HuH-7 (cell line): ENCODE results near the gene RUNX1.

ENCODE experiments used
- DNase-seq: peaks from one replicate; pipeline ENCODE4 v3.0.0; 2011; ENCODE audit warnings: low spot score

The RUNX1 gene

GRCh38 chr21:34825101-34825500, 224.0 kb downstream of the RUNX1 start:
- no peak for DNase-seq

- DNase-seq, result no peak
These were observed 224.8 kb downstream of the RUNX1 start for GRCh38 chr21:34824314-34824713.

- DNase-seq, result no peak
These were observed 226.2 kb downstream of the RUNX1 start for GRCh38 chr21:34822942-34823341.

DNA sequence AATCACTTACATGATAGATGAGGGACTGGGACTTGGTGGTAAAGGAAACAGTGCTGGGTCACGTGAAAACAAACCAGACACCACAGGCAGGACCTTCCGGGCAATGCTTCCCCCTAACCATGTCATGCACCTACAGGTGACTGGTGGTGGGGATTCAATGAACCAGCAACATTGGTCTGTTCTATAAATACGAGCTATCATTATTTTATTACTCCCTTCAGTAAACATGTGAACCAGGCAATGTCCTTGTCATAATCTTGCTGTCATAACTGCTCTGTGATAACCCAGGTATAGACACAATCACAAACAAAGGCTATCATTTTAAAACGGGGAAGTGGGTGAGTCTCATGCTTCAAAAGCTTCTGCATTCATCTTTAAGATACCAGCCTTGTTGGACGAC, 226.9 kb downstream of the RUNX1 start:
- no peak for DNase-seq

DNA sequence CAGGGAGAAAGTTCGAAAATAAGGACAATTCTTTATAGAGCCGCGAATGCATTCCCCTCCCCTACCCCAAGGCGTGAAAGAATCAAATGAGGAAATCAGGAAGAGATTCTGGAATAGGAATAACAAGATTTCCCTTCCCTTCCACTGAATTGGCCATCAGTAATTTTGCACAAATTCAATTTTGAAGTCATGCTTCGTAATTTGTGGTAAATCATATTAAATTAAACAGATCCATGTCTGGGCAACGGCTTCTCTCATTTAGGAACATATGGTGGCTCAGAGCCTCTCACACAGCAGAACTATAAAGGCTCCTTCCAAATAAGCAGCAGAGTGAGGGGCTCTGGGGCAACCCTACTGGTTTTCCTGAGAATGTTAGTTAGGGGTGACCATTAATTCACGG, 227.4 kb downstream of the RUNX1 start:
- DNase-seq, result no peak

DNA sequence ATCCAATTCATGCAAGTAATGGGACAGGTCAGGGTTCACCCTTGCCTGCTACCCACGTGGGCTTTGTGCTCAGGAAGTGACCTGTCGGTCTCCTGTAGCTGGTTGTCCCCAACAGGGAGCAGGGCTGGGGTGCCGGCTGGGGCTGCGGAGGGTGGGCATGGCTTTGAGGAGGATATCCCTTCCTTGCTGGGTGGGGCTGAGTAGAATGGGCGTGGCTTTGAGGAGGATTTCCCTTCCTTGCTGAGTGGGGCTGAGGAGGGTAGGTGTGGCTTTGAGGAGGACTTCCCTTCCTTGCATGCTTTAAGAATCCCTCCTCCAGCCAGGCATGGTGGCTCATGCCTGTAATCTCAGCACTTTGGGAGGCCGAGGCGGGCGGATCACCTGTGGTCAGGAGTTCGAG, 229.1 kb downstream of the RUNX1 start:
- no peak for DNase-seq

DNA sequence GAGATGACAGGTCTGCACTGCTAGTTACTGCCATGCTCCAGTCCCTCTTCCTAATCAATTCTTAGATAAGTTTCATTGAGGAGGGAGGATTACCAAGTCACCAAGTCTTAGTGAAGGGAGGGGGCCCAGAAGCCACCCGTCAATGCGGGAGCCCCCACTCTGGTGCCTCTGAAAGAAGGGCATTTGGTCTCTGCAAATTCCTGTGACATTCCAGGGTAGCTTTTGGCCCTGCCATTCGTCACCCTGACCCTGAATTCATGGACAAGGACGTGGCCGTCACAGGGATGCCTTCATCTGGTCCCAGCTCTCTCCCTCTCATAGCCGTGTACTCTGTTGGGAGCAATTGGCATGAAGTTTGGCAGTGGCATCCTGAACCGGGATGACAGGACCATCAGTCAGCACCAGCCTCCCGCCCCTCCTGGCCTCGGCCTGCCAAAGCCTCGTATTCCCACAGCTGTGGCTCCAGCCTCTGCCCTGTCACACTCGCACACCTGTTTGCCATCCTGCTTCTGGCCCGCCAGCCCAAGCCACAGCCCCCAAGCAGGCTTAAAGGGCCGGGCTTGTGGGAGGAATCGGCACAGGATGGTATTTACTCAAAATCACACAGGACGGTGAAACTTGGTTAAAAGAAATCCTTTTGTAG, 229.6 kb downstream of the RUNX1 start:
- no peak for DNase-seq

DNA sequence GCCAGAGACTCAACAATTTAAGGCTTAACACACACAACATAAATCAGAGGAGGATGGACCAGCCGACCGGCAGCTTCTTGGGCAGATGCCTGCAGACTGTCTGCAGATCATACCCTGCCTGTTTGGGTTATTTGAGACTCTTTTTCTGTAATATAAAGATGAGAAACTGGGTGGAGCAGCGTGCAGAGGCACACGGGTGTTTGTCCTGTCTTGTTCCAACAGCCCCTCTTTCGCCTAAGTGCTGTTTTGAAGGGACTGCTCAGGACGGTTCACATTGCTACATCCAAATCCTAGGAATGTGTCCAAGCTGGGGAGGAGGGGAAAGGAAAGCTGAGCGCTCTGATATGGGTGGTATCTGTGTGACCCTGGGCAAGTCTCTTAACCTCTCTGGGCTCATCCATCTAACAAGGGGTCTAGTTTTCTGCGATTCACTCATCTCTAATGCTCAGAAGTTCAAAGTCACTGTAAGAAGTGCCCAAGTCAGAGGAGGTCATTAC, 230.4 kb downstream of the RUNX1 start:
- DNase-seq, result no peak

DNA sequence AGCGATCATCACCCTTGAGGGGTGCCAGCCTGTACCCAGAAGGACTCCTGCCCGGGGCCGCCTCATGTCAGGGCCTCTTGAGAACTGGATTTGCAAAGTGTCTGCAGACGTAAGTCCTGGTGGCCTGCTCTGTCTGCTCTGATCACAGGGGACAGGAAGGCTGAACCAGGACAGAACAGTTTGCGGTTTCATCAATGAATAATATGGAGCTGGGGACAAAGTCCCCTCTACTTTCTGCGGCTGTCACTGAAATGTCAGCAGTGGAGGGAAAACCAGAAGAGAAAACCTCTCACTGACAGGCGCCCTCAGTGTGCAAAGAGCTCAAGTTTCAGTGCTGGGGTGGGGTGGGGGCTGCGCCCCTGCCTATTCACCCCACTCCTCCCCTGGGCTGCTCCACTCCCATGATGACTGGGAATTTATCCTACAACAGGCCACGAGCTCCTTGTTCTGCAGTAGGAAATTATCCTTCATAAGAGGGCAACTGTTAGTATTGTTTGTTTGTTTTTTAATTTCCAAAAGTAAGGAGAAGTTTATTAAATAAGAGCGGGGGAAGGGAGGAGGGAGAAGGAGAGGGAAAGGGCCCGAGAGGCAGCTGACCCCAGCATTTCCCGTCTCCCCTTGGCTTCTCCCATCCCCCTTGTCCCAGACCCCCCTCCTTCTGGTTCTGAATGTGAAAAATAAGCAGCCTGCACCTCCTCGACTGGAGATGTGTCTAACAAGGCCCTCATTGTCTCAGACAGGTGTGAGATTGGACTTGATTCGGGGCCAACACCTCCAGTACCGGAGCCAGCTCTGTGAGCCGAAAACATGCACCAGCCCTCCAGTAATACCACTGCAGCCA, 231.1 kb downstream of the RUNX1 start:
- peak; percentile 67 for DNase-seq

GRCh38 chr21:34815831-34816705, 233.0 kb downstream of the RUNX1 start:
- DNase-seq, result no peak

DNA sequence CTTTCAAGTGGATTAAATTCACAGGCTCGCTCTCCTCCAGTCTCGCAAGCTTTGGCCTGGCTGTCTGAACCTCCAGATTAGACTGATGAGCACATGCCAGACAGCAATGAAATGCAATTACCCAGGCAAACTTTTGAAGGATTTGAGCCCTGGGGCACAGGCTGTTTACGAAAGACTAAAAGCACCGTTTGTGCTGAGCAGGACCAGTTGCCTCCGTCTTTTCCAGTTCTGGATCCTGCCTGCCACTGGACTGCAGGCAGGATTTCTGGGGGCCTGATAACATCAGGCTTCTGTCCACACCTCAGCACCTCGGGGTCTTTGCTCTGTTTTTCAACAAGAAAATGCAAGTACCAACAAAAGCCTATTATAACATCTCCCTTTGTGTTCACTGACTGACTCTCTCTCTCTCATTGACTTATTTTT, 234.6 kb downstream of the RUNX1 start:
- DNase-seq, result no peak

GRCh38 chr21:34813266-34813894, 235.7 kb downstream of the RUNX1 start:
- no peak for DNase-seq

DNA sequence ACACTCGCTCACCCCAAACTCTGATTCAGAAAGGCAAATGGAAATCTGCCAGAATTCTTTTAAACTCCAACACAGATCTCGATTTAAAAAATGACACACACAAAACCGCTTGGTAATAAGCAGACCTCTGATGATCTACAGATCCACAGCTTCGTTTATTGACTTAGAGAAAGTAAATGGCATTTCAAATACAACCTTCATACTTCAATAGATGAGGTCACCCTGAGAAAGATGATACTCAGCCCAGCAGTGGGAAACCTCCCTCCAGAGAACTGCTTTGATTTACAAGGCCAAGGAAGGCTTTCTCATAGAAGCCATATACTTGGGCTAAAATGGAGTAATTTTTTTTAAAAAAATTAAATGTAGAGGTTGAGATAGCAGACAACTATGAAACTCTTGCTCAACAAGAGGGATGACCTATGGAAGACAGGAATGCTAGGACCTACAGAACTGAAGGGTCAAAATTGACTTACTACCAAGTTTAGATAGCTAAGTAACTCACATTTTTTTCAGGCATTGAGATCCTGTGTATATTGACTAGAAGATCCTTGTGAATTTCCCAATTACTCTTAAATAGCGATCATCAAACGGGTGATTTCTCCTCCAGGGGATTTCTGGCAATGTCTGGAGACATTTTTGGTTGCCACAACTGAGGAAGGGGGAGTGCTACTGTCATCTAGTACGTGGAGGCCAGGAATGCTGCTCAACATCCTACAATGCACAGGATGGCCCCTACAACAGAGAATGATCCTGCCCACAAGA, 236.4 kb downstream of the RUNX1 start:
- DNase-seq, result no peak

DNA sequence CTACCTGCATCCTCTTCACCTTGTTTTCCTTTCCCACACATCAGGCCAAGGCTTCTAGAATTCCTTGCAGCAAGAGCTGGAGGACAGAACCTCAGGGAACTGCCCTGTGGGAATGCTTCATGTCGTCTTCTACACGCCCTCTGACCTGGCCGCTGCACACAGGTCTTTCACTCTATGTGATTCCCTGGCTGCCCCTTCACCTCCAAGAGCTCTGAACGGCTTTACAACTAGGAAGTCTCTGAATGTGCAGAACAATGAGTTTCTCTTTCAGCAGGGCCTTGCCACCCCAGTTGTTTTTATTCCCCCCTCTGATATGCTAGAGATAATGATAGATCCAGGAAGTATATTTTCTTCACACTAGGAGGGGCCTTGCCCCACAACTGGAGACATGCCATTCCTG, 237.7 kb downstream of the RUNX1 start:
- DNase-seq, result no peak

GRCh38 chr21:34810786-34811185, 238.3 kb downstream of the RUNX1 start:
- DNase-seq, result no peak

GRCh38 chr21:34809822-34810221, 239.3 kb downstream of the RUNX1 start:
- no peak for DNase-seq

GRCh38 chr21:34808569-34809204, 240.4 kb downstream of the RUNX1 start:
- no peak for DNase-seq

DNA sequence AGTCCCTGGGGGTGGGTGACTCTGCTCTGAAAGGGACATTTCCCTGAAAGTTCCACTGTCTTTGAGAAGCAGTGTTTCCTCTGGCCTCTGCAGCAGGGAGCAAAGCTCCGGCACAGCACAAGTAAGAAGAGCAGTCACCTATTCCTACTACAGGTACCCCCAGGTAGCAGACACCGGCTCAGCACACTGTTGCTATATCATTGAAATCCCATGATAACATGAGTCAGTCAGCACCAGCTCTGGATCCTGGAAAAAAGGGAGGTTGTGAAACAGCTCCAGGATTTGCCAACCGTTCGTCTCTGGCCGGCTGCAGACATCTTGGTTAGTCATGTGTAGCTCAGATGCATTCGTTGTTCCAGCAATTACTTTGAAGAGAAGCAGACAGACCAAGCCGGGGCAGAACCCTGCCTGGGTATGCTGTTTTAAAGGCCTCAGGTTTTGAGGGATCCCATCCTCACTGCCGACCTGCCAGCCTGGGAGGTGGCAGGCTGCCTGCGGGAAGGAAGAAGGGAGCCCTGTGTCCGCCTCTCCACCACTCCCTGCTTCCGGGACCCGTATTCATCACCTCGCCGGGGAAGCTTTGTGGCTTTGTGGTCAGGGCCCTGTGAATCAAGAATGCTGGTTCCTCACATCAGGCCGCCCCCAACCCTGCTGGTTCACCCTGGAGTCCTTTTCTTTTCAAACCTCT, 241.1 kb downstream of the RUNX1 start:
- no peak for DNase-seq

DNA sequence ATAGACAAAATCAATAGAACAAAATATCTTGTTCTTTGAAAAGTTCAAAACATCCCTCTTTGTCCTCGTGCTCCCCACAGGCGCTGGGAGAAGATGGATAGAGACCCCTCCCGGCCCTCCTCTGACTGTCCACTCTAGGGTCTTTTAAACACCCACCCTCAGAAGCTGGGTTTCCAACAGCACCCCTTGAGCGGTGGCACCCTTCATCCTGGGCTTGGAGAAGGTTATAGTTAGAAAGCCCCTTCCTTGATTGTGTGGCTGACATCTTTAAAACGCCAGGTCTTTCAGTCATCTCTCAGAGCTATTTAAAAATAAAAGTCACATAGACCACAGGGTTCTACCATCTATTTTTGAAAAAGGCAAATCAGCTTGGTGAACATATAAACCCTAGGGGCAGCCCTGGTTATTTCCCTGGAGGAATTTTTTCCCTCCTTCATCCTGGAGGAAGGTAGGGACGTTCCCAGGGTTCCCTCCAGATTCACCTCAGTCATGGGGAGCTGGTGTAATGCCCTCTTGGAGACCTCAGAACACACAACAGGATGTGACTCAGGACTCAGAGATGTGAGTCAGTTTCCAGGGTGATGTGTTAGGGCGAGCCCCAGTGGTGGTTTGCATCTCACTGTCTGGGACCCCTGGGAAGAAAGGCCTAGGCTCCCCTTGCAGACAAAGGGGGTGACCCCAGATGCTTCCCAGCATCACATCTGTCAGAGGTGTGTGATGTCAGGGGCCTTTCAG, 241.8 kb downstream of the RUNX1 start:
- DNase-seq, result no peak
